HCT116 (cell line): ENCODE data around the gene SUSD6. TPM values are rescaled to one million over a fixed set of nuclear protein-coding genes. Genes with fewer than 3 reads are reported as not detected.

Source experiments
- ATAC-seq: fragments of 200-7000 bp; cut with Tn5 transposase; 2 replicates; pipeline ENCODE4 v1.9.1; 2020; ENCODE audit warnings: mild to moderate bottlenecking, moderate library complexity
- BruUV-seq: library from RNA; stranded (reverse); fragments of 400-500 nt; replicated peaks from 2 replicates; lab custom pipeline; 2021; lab: Mats Ljungman, UMichigan
- CTCF ChIA-PET: fragments of 300-600 bp; sonication (Branson Sonifier 250); formaldehyde crosslinking; loops from one replicate; lab custom pipeline; 2021; ENCODE audit warnings: antibody characterized with exemption; lab: Charles Lee
- POLR2A ChIA-PET: fragments of 300-600, 350-600 bp; sonication (Branson Sonifier 250); formaldehyde crosslinking; loops from one replicate; lab custom pipeline; 2021; ENCODE audit warnings: antibody characterized with exemption; lab: Charles Lee
- RAD21 ChIA-PET, 2 experiments: fragments of 300-600 bp; sonication (Branson Sonifier 250); formaldehyde crosslinking; loops; one replicate each; lab custom pipeline; 2023; ENCODE audit warnings: low total read pairs in 2 of 2; ENCODE audit not compliant: uncharacterized antibody in 2 of 2, unreplicated experiment in 2 of 2, low non-redundant PET in 1 of 2; lab: Charles Lee
- DNase-seq: peaks from one replicate; pipeline ENCODE4 v3.0.0-alpha.2; 2010; ENCODE audit warnings: low read depth, low spot score
- H2AFZ ChIP-seq: fragments of 200-600 bp; shearing (Covaris generic), sonication (generic); 2 replicates; pipeline ENCODE4 v1.6.1; 2017; ENCODE audit warnings: low read depth, mixed run types, mixed read lengths, antibody characterized with exemption, low read length; ENCODE audit not compliant: poor library complexity, severe bottlenecking
- H3K27ac ChIP-seq: 2 replicates; pipeline ENCODE4 v1.5.1; 2012; ENCODE audit warnings: low read depth, low read length
- H3K27me3 ChIP-seq: fragments of 200-600 bp; sonication (generic); 2 replicates; pipeline ENCODE4 v1.6.1; 2016; ENCODE audit warnings: mixed run types, low read length, mixed read lengths; ENCODE audit not compliant: insufficient read depth
- H3K36me3 ChIP-seq, 2 experiments: fragments of 200-500 bp in 1 of 2; fragments of 200-600 bp in 1 of 2; sonication (Bioruptor generic) in 1 of 2; sonication (generic) in 1 of 2; 2 replicates each; pipeline versions ENCODE4 v1.5.1 to v1.6.1; 2014 to 2016; ENCODE audit warnings: low read length in 2 of 2, inconsistent platforms in 1 of 2, mixed read lengths in 1 of 2, mixed run types in 1 of 2; ENCODE audit not compliant: insufficient read depth in 2 of 2, control insufficient read depth in 1 of 2
- H3K4me1 ChIP-seq, 2 experiments: fragments of 200-600 bp in 1 of 2; sonication (generic) in 1 of 2; 2 replicates each; pipeline versions ENCODE4 v1.5.1 to v1.6.1; 2012 to 2017; ENCODE audit warnings: low read length in 2 of 2, inconsistent platforms in 1 of 2, mild to moderate bottlenecking in 1 of 2, mixed read lengths in 1 of 2, mixed run types in 1 of 2, moderate library complexity in 1 of 2; ENCODE audit not compliant: insufficient read depth in 2 of 2, control insufficient read depth in 1 of 2
- H3K4me2 ChIP-seq: fragments of 200-600 bp; sonication (generic); 2 replicates; pipeline ENCODE4 v1.6.1; 2017; ENCODE audit warnings: mixed run types, low read length, mixed read lengths
- H3K4me3 ChIP-seq, 2 experiments: fragments of 200-600 bp in 1 of 2; sonication (generic) in 1 of 2; replicated peaks in 1 of 2; 2 replicates each; pipeline ENCODE4 v1.5.1; 2011 to 2016; ENCODE audit warnings: low read length in 2 of 2, control low read depth in 1 of 2, low read depth in 1 of 2, mild to moderate bottlenecking in 1 of 2, mixed read lengths in 1 of 2, mixed run types in 1 of 2
- H3K79me2 ChIP-seq: fragments of 200-600 bp; sonication (generic); 2 replicates; pipeline ENCODE4 v1.6.1; 2017; ENCODE audit warnings: mild to moderate bottlenecking, mixed run types, low read length, moderate library complexity, mixed read lengths; ENCODE audit not compliant: insufficient read depth
- H3K9ac ChIP-seq: fragments of 200-600 bp; sonication (generic); 2 replicates; pipeline ENCODE4 v1.6.1; 2016; ENCODE audit warnings: low read length, mixed read lengths
- H3K9me2 ChIP-seq: fragments of 200-600 bp; sonication (generic), shearing (Covaris generic); 2 replicates; pipeline ENCODE4 v1.6.1; 2017; ENCODE audit warnings: mixed run types, mild to moderate bottlenecking, moderate library complexity; ENCODE audit not compliant: insufficient read depth
- H3K9me3 ChIP-seq, 2 experiments: fragments of 200-500 bp in 1 of 2; fragments of 200-600 bp in 1 of 2; sonication (Bioruptor generic) in 1 of 2; sonication (generic) in 1 of 2; 2 replicates each; pipeline ENCODE4 v1.6.1; 2014 to 2017; ENCODE audit warnings: low read length in 2 of 2, mixed read lengths in 2 of 2, inconsistent platforms in 1 of 2, low read depth in 1 of 2, mild to moderate bottlenecking in 1 of 2, mixed run types in 1 of 2, moderate library complexity in 1 of 2; ENCODE audit not compliant: control insufficient read depth in 1 of 2, insufficient read depth in 1 of 2
- H4K20me1 ChIP-seq: fragments of 200-600 bp; sonication (generic), shearing (Covaris generic); 2 replicates; pipeline ENCODE4 v1.6.1; 2017; ENCODE audit warnings: mixed run types, mild to moderate bottlenecking, moderate library complexity; ENCODE audit not compliant: insufficient read depth
- ATF3 ChIP-seq: IDR thresholded peaks from 2 replicates; pipeline ENCODE4 v1.6.1; 2012
- CBX3 ChIP-seq: IDR thresholded peaks from 2 replicates; pipeline ENCODE4 v1.6.1; 2012; ENCODE audit warnings: low read depth
- EGR1 ChIP-seq: IDR thresholded peaks from 2 replicates; pipeline ENCODE4 v1.6.1; 2012; ENCODE audit warnings: low read depth
- ELF1 ChIP-seq: IDR thresholded peaks from 2 replicates; pipeline ENCODE4 v1.6.1; 2012; ENCODE audit warnings: low read depth, borderline replicate concordance
- EZH2 ChIP-seq: fragments of 200-600 bp; sonication (generic); IDR thresholded peaks from 2 replicates; pipeline ENCODE4 v1.6.1; 2017; ENCODE audit warnings: antibody characterized with exemption, mixed run types
- EZH2phosphoT487 ChIP-seq: fragments of 200-600 bp; IDR thresholded peaks from 2 replicates; pipeline ENCODE4 v1.6.1; 2018; ENCODE audit warnings: antibody characterized with exemption, borderline replicate concordance
- JUND ChIP-seq: IDR thresholded peaks from 2 replicates; pipeline ENCODE4 v1.6.1; 2012
- MAX ChIP-seq: IDR thresholded peaks from 2 replicates; pipeline ENCODE4 v1.6.1; 2012
- REST ChIP-seq: IDR thresholded peaks from 2 replicates; pipeline ENCODE4 v1.6.1; 2012; ENCODE audit warnings: low read depth
- SIN3A ChIP-seq: IDR thresholded peaks from 2 replicates; pipeline ENCODE4 v1.6.1; 2012; ENCODE audit warnings: low read depth
- SP1 ChIP-seq: IDR thresholded peaks from 2 replicates; pipeline ENCODE4 v1.6.1; 2012; ENCODE audit warnings: low read depth
- SRF ChIP-seq: IDR thresholded peaks from 2 replicates; pipeline ENCODE4 v1.6.1; 2012; ENCODE audit warnings: low read depth
- TCF7L2 ChIP-seq: IDR thresholded peaks from 2 replicates; pipeline ENCODE4 v1.7.0; 2011; ENCODE audit warnings: borderline replicate concordance, inconsistent platforms; ENCODE audit not compliant: insufficient read depth, insufficient read length; ENCODE audit errors: extremely low read depth
- ZBTB33 ChIP-seq: IDR thresholded peaks from 2 replicates; pipeline ENCODE4 v1.6.1; 2011; ENCODE audit warnings: mild to moderate bottlenecking, low read length, moderate library complexity; ENCODE audit not compliant: insufficient replicate concordance; ENCODE audit errors: extremely low read depth
- intact Hi-C: fragments of 100-400 bp; cut with micrococcal nuclease; formaldehyde crosslinking; loops from 2 replicates; pipeline ENCODE4 v1.10.0; 2022
- total RNA-seq: library from RNA; stranded (reverse); gene quantifications from one replicate; pipeline ENCODE4 v1.2.1, GENCODE V29; 2021; ENCODE audit not compliant: unreplicated experiment

Gene SUSD6
- total RNA-seq, 1 experiment from 2014 or later, result 6.4 TPM

- no peak overlapping the region for H3K27ac ChIP-seq
- no peak overlapping the region for H2AFZ ChIP-seq
- DNase-seq (no peak), ATAC-seq (no peak)
- no peak overlapping the region for H3K4me3 ChIP-seq
- ChIA-PET POLR2A (no interaction called here), RAD21 (no interaction called here), CTCF (no interaction called here)
- BruUV-seq, result no TSS peak
- H3K9ac ChIP-seq, result no peak overlapping the region
- no peaks in the 10 kb centered on the region for H4K20me1 ChIP-seq
- H3K79me2 ChIP-seq, result no peaks in the 10 kb centered on the region; the same call in 1 of the 2 replicates
- H3K36me3 ChIP-seq, result no peaks in the 10 kb centered on the region
- H3K4me2 ChIP-seq, result no peak overlapping the region
- no peak for TF ChIP-seq TCF7L2
- TF ChIP-seq SRF, result no peak
- TF ChIP-seq EGR1, result no peak
- no peak for TF ChIP-seq EZH2phosphoT487
- no peak for TF ChIP-seq SIN3A
- no peak for TF ChIP-seq CBX3
- TF ChIP-seq SP1, result no peak
- no peak for TF ChIP-seq EZH2
- no peak for TF ChIP-seq ELF1
- TF ChIP-seq JUND, result no peak
- TF ChIP-seq REST, result no peak
- TF ChIP-seq MAX, result no peak
- no peak for TF ChIP-seq ATF3
- no peak for TF ChIP-seq ZBTB33
- H3K27me3 ChIP-seq, result no peaks in the 10 kb centered on the region
- no peaks in the 10 kb centered on the region for H3K9me3 ChIP-seq
- intact Hi-C loops, result no loop called here
- peaks cover 2 to 14% of the 10 kb centered on the region in 2 experiments; a peak in 3 of 4 replicates for H3K4me1 ChIP-seq
- no peaks in the 10 kb centered on the region for H3K9me2 ChIP-seq
These were observed 4.4 kb downstream of the SUSD6 start for GRCh38 chr14:69615496-69616407.
